A549 (cell line): Measurements from ENCODE around the gene CD84.

Source experiments
- CTCF ChIP-seq: fragments of >200 bp; sonication (Bioruptor Twin); formaldehyde crosslinking; IDR thresholded peaks from 3 replicates; pipeline ENCODE4 v1.5.1; 2016
- EP300 ChIP-seq, 2 experiments: fragments of >200 bp; sonication (Bioruptor Twin); formaldehyde crosslinking; IDR thresholded peaks; 2 replicates in 1 of 2; 3 replicates in 1 of 2; pipeline ENCODE4 v1.6.1; 2016 to 2017
- ESRRA ChIP-seq: fragments of 150-350 bp; IDR thresholded peaks from 2 replicates; pipeline ENCODE4 v1.6.1; 2014; ENCODE audit warnings: mild to moderate bottlenecking, low read length, borderline replicate concordance
- JUN ChIP-seq, 2 experiments: fragments of >200 bp; sonication (Bioruptor Twin); formaldehyde crosslinking; IDR thresholded peaks; 2 replicates in 1 of 2; 3 replicates in 1 of 2; pipeline ENCODE4 v1.6.1; 2016 to 2017
- KDM1A ChIP-seq: fragments of 200-600 bp; sonication (generic); IDR thresholded peaks from 2 replicates; pipeline ENCODE4 v1.6.1; 2016; ENCODE audit warnings: low read depth, mild to moderate bottlenecking
- MAFK ChIP-seq: fragments of 450-650 bp; IDR thresholded peaks from 2 replicates; pipeline ENCODE4 v1.6.1; 2014; ENCODE audit not compliant: partially characterized antibody
- PBX3 ChIP-seq: IDR thresholded peaks from 2 replicates; pipeline ENCODE4 v1.6.1; 2012
- POLR2A ChIP-seq: IDR thresholded peaks from 2 replicates; pipeline ENCODE4 v1.6.1; 2012; ENCODE audit warnings: mild to moderate bottlenecking, low read length
- POLR2AphosphoS2 ChIP-seq: conservative IDR thresholded peaks from 2 replicates; pipeline ENCODE4 v1.6.1; 2012; ENCODE audit warnings: low read length, improper control_type of control experiment, inconsistent platforms
- RAD21 ChIP-seq, 2 experiments: fragments of >200 bp in 1 of 2; sonication (Bioruptor Twin) in 1 of 2; formaldehyde crosslinking in 1 of 2; IDR thresholded peaks in 1 of 2; conservative IDR thresholded peaks in 1 of 2; 2 replicates in 1 of 2; 3 replicates in 1 of 2; pipeline ENCODE4 v1.6.1; 2012 to 2018; ENCODE audit warnings: inconsistent platforms in 1 of 2
- REST ChIP-seq: fragments of 200-600 bp; sonication (generic); IDR thresholded peaks from 2 replicates; pipeline ENCODE4 v1.6.1; 2016; ENCODE audit warnings: antibody characterized with exemption, mild to moderate bottlenecking, moderate library complexity
- SMC3 ChIP-seq: fragments of >200 bp; sonication (Bioruptor Twin); formaldehyde crosslinking; IDR thresholded peaks from 3 replicates; pipeline ENCODE4 v1.6.1; 2018; ENCODE audit warnings: inconsistent platforms
- ZNF302 ChIP-seq: fragments of 250-450 bp; sonication (Bioruptor Pico); IDR thresholded peaks from 2 replicates; pipeline ENCODE4 v1.9.0; 2021; ENCODE audit warnings: inconsistent platforms, mild to moderate bottlenecking, moderate library complexity

GRCh38 chr1:160579216-160579701 lies at the start of gene CD84:
- TF ChIP-seq CTCF (no peak), POLR2AphosphoS2 (no peak), MAFK (no peak), POLR2A (no peak), EP300 (IDR thresholded peaks at IDR 0.05) (no peak), RAD21 (conservative IDR thresholded peaks at IDR 0.05 in 1 of 2, IDR thresholded peaks at IDR 0.05 in 1 of 2) (no peak), REST (no peak), JUN (IDR thresholded peaks at IDR 0.05) (no peak), PBX3 (no peak), SMC3 (no peak), ESRRA (no peak), ZNF302 (no peak), KDM1A (no peak)
